Pancreas (tissue), 10 donors: ENCODE results near the gene TPM1. TPM values are rescaled to one million over a fixed set of nuclear protein-coding genes. Genes with fewer than 3 reads are reported as not detected.

ENCODE experiments used
- ATAC-seq, 4 donors: fragments of 200-7000 bp; cut with Tn5 transposase; one replicate each; pipeline versions ENCODE4 v1.8.0 to v1.9.1; 2020; ENCODE audit warnings: mild to moderate bottlenecking in 4 of 4, moderate library complexity in 4 of 4
- DNase-seq, 6 donors: peaks; one replicate each; pipeline ENCODE4 v3.0.0-alpha.2; 2020
- FAIRE-seq: peaks from 2 replicates; lab custom pipeline; 2012; peaks lifted over from hg19 to GRCh38; lab: Jason Lieb, UNC
- H3K27ac ChIP-seq, 4 donors: fragments of 200-600 bp; sonication (generic); 1 replicate in 3 of 4; 2 replicates in 1 of 4; pipeline versions ENCODE4 v1.5.0 to v1.8.0; 2020
- H3K27me3 ChIP-seq, 4 donors: fragments of 200-600 bp; one replicate each; pipeline ENCODE4 v1.8.0; 2021
- H3K36me3 ChIP-seq, 3 donors: fragments of 200-600 bp; sonication (generic) in 1 of 3; one replicate each; pipeline versions ENCODE4 v1.5.0 to v1.8.0; 2020 to 2021
- H3K4me1 ChIP-seq, 3 donors: fragments of 200-600 bp; one replicate each; pipeline ENCODE4 v1.8.0; 2021
- H3K4me3 ChIP-seq, 4 donors: fragments of 200-600 bp; sonication (generic) in 2 of 4; one replicate each; pipeline versions ENCODE4 v1.5.0 to v1.8.0; 2020 to 2021
- H3K9me3 ChIP-seq, 4 donors: fragments of 200-600 bp; one replicate each; pipeline ENCODE4 v1.8.0; 2021
- CTCF ChIP-seq, 4 donors: fragments of 200-600 bp; sonication (generic) in 3 of 4; IDR thresholded peaks; one replicate each; pipeline versions ENCODE4 v1.5.0 to v1.8.0; 2021; ENCODE audit warnings: antibody characterized with exemption in 4 of 4
- whole genome bisulfite sequencing, 2 donors: extraction: QIAGEN DNeasy Blood & Tissue Kit; methylation state at CpG; one replicate each; pipeline ENCODE4 v1.1.7; 2013; 5-methylcytosine and 5-hydroxymethylcytosine counted together
- intact Hi-C, 3 donors: fragments of 100-400 bp; cut with DNase I; formaldehyde crosslinking; loops; one replicate each; pipeline versions ENCODE4 v1.11.1 to v1.14.2; 2022
- polyA plus RNA-seq, 2 donors: library from polyadenylated mRNA; stranded (reverse); fragments of 200-250 nt; gene quantifications; one replicate each; pipeline ENCODE4 v1.2.3, GENCODE V29; 2013
- total RNA-seq, 6 donors: library from RNA; stranded (reverse); fragmentation: NEBNext Ultra II Directional in 4 of 6; extraction: Animal tissue kit (Norgen Biotek cat#: 25700) in 4 of 6; gene quantifications; one replicate each; pipeline versions ENCODE4 v1.2.1 to v1.2.4, GENCODE V29; 2021 to 2023
- donor health status: healthy with polysubstance abuse.
- donor health status: DM: no; HTN: no; CAD: no; lungs with moderate emphysema.
- donor health status: DM: no; HTN: no; CAD: no.
- donor health status: control.
- donor health status: control.
- donor health status: Bipolar disorder and iron deficiency.
- donor health status: DM: yes; HTN: yes; CAD: no.
- donor health status: DM: no; HTN: no; CAD: no.
- donor health status: DM: no; HTN: no; CAD: no.
- donor health status: DM: yes; HTN: yes; CAD: no.

TPM1 gene
- total and polyA plus RNA-seq, 8 donors, result 114 to 482 (median 263) TPM

GRCh38 chr15:63015618-63016017, 26.9 kb upstream of the TPM1 start:
- WGBS, 2 donors, result 69 to 73% methylated on average over 1 of the region's 1 CpG
- peaks cover 0 to 13% (median 0%) of the 10 kb centered on the region in 3 donors for H3K4me1 ChIP-seq
- ATAC-seq (peak in 3 of 4 donors; percentile 49 to 82 (median 80)), FAIRE-seq (no peak), DNase-seq (peak in 1 of 6 donors; percentile 28)
- no peaks in the 10 kb centered on the region for H3K9me3 ChIP-seq
- no peak for TF ChIP-seq CTCF (IDR thresholded peaks at IDR 0.05)
- H3K4me3 ChIP-seq, result no peak overlapping the region
- H3K27me3 ChIP-seq, result no peaks in the 10 kb centered on the region
- no peaks in the 10 kb centered on the region for H3K36me3 ChIP-seq
- intact Hi-C loops, result no loop called here
- H3K27ac ChIP-seq, result peak overlapping the region in 2 of 4 donors; percentile 8 to 18

- Histone ChIP-seq H3K27ac (peak overlapping the region in 2 of 4 donors; percentile 8 to 18), H3K4me1 (peaks cover 0 to 13% (median 0%) of the 10 kb centered on the region in 3 donors), H3K27me3 (no peaks in the 10 kb centered on the region), H3K9me3 (no peaks in the 10 kb centered on the region), H3K4me3 (no peak overlapping the region), H3K36me3 (no peaks in the 10 kb centered on the region)
- FAIRE-seq, result no peak
- DNase-seq, result no peak
- WGBS, 2 donors, result 90 to 95% methylated on average over 2 of the region's 2 CpGs
- intact Hi-C loops, result no loop called here
- no peak for ATAC-seq
- no peak for TF ChIP-seq CTCF (IDR thresholded peaks at IDR 0.05)
Observed at GRCh38 chr15:63016234-63016633, 26.3 kb upstream of the TPM1 start.

- intact Hi-C loops, result no loop called here
- H3K27me3 ChIP-seq, result no peaks in the 10 kb centered on the region
- no peak overlapping the region for H3K4me3 ChIP-seq
- H3K36me3 ChIP-seq, result no peaks in the 10 kb centered on the region
- H3K27ac ChIP-seq, result no peak overlapping the region
- TF ChIP-seq CTCF (IDR thresholded peaks at IDR 0.05), result no peak
- WGBS, 2 donors, result 90 to 94% methylated on average over 1 of the region's 1 CpG
- H3K4me1 ChIP-seq, result peaks cover 0 to 13% (median 0%) of the 10 kb centered on the region in 3 donors
- FAIRE-seq (no peak), ATAC-seq (no peak), DNase-seq (no peak)
- no peaks in the 10 kb centered on the region for H3K9me3 ChIP-seq
Observed at GRCh38 chr15:63018639-63019038, 23.9 kb upstream of the TPM1 start.

- intact Hi-C loops, result no loop called here
- ATAC-seq (peak in 3 of 4 donors; percentile 32 to 66 (median 60)), DNase-seq (peak in 2 of 6 donors; percentile 34 to 58)
Observed at GRCh38 chr15:63019511-63020109, 22.9 kb upstream of the TPM1 start.

More at GRCh38 chr15:63019511-63020109, 22.9 kb upstream of the TPM1 start:
- Histone ChIP-seq H3K4me1 (peaks cover 0 to 13% (median 0%) of the 10 kb centered on the region in 3 donors), H3K4me3 (no peak overlapping the region), H3K9me3 (no peaks in the 10 kb centered on the region), H3K27me3 (no peaks in the 10 kb centered on the region), H3K27ac (no peak overlapping the region), H3K36me3 (no peaks in the 10 kb centered on the region)
- TF ChIP-seq CTCF (IDR thresholded peaks at IDR 0.05), result no peak
- no peak for FAIRE-seq
- WGBS, 2 donors, result 81 to 85% methylated on average over 9 of the region's 9 CpGs
